NCI-H82 treated with DMSO at 0.1 percent for 48 hours (cell line): Measurements from ENCODE around the gene FBXO8.

Experiments
- DNase-seq: peaks from one replicate; lab custom pipeline; 2025; ENCODE audit not compliant: unreplicated experiment; lab: John Stamatoyannopoulos, UW

FBXO8 gene

GRCh38 chr4:174210952-174211490 lies 72.4 kb downstream of the FBXO8 start:
- DNase-seq, result no peak

- no peak for DNase-seq
These were observed 73.1 kb downstream of the FBXO8 start for GRCh38 chr4:174210354-174210753.

GRCh38 chr4:174209341-174209740 lies 74.1 kb downstream of the FBXO8 start:
- DNase-seq, result no peak

- DNase-seq, result no peak
These were observed 76.1 kb downstream of the FBXO8 start for GRCh38 chr4:174207367-174207766.

GRCh38 chr4:174204164-174204831 lies 79.2 kb downstream of the FBXO8 start:
- DNase-seq, result no peak

GRCh38 chr4:174201871-174202270 lies 81.6 kb downstream of the FBXO8 start:
- DNase-seq, result no peak

- DNase-seq, result no peak
These were observed 83.7 kb downstream of the FBXO8 start for GRCh38 chr4:174199735-174200134.

- DNase-seq, result no peak
These were observed 84.6 kb downstream of the FBXO8 start for GRCh38 chr4:174198828-174199227.

- no peak for DNase-seq
These were observed 85.1 kb downstream of the FBXO8 start for GRCh38 chr4:174198396-174198795.

GRCh38 chr4:174193438-174194374 lies 89.8 kb downstream of the FBXO8 start:
- no peak for DNase-seq

GRCh38 chr4:174192943-174193342 lies 90.5 kb downstream of the FBXO8 start:
- no peak for DNase-seq

GRCh38 chr4:174190832-174191500 lies 92.5 kb downstream of the FBXO8 start:
- DNase-seq, result no peak

- DNase-seq, result no peak
These were observed 94.0 kb downstream of the FBXO8 start for GRCh38 chr4:174189392-174190015.
